H7 (cell line): ENCODE data around the gene TGFA. TPM values are rescaled to one million over a fixed set of nuclear protein-coding genes. Genes with fewer than 3 reads are reported as not detected.

Experiments
- DNase-seq: peaks from one replicate; pipeline ENCODE4 v3.0.0; 2012
- H3K27me3 ChIP-seq: 2 replicates; pipeline ENCODE4 v1.6.0; 2011; ENCODE audit warnings: mild to moderate bottlenecking, low read length; ENCODE audit not compliant: control insufficient read depth, insufficient read depth
- H3K36me3 ChIP-seq: replicated peaks from 2 replicates; pipeline ENCODE4 v1.5.1; 2011; ENCODE audit warnings: low read length; ENCODE audit not compliant: control insufficient read depth, insufficient read depth
- H3K4me3 ChIP-seq: 2 replicates; pipeline ENCODE4 v1.5.1; 2011; ENCODE audit warnings: low read depth, mild to moderate bottlenecking, control low read depth, low read length, moderate library complexity; ENCODE audit not compliant: insufficient read depth
- total RNA-seq: library from RNA; depleted of rRNA; stranded (reverse); fragments of >200 nt; shearing (Covaris generic); gene quantifications from 2 replicates; pipeline ENCODE4 v1.2.3, GENCODE V29; 2014

TGFA gene
- total RNA-seq, 1 experiment from 2014 or later: 0.87 TPM

DNA sequence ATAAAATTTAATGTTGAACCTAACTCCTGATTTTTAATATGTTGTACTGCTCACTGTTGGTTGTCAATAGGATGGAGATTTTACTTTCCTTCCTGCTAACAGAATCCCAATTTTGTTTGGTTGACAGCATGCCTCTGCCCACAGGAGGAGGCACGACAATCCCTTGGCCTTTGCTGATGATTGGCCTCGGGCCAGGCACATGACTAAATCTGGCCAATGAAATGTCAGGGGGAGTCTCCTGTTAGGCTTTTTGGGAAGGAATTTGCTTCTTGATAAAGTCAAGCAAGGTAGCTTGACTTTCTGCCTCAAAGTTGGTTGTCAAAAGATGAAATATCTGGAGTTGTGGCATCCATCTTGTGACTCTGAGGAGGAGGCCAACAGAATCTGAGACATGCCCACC lies 6.8 kb upstream of the TGFA start:
- no peak overlapping the region for H3K4me3 ChIP-seq
- no peaks in the 10 kb centered on the region for H3K36me3 ChIP-seq
- no peak for DNase-seq
- no peaks in the 10 kb centered on the region; the same call in 1 of the 2 replicates for H3K27me3 ChIP-seq

DNA sequence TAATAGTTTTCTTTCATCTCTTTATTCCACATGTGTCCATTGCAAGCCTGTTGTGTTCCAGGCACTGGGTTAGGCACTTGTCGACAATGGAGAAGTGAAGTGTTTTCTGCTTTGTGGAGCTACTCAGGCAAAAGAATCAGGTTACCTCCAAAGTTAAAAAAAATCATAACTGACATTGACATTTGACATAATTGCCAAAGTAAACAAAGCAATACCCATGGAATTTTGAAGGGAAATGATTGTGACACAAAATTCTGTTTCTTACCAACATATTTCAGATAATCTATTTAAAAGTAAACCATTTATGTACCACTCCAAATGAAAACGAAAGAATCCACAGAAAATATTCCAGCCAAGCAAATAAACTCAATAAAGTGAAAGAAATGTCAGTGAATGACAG lies 6.4 kb upstream of the TGFA start:
- no peak for DNase-seq
- no peaks in the 10 kb centered on the region for H3K36me3 ChIP-seq
- H3K4me3 ChIP-seq: no peak overlapping the region
- H3K27me3 ChIP-seq: peaks cover 3% of the 10 kb centered on the region

GRCh38 chr2:70558195-70558808 lies 4.7 kb upstream of the TGFA start:
- no peaks in the 10 kb centered on the region for H3K36me3 ChIP-seq
- DNase-seq: no peak
- peaks cover 8% of the 10 kb centered on the region for H3K27me3 ChIP-seq
- H3K4me3 ChIP-seq: no peak overlapping the region

DNA sequence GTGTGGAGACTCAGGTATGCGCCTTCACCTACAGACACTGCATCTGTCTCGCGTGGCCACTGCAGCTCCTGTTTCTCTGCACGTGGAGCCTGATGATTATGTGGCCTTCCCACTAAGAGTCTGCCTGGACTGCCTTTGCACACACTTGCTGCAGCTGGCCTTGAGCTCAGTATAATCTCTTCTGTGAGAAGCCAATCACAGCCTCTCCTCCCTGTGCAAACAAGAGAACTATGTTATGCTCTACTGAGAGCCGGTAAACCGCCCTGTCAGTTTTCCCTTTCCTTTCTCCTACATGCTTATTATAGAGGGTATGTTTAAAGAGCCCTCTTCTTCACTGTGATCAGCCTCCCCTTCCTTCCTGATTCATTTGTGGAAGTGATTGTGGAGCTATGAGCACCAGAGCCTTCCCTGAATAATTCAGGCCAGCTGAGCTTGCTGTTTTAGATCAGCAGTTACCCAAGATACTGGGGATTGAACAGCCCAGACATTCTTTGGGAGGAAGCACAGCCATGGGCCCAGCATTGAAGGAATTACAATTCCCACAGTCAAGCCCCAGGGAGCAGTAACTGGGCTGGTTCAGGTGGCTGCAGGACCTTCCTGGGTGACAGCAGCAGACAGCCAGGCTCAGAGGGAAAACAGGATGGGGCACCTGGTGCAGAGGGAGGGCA lies 3.7 kb upstream of the TGFA start:
- no peak overlapping the region for H3K4me3 ChIP-seq
- DNase-seq: no peak
- H3K36me3 ChIP-seq: no peaks in the 10 kb centered on the region
- H3K27me3 ChIP-seq: peaks cover 18% of the 10 kb centered on the region

- Histone ChIP-seq H3K36me3 (no peaks in the 10 kb centered on the region), H3K27me3 (peaks cover 25% of the 10 kb centered on the region), H3K4me3 (no peak overlapping the region)
- no peak for DNase-seq
These were observed 3.0 kb upstream of the TGFA start for GRCh38 chr2:70556608-70557007.

DNA sequence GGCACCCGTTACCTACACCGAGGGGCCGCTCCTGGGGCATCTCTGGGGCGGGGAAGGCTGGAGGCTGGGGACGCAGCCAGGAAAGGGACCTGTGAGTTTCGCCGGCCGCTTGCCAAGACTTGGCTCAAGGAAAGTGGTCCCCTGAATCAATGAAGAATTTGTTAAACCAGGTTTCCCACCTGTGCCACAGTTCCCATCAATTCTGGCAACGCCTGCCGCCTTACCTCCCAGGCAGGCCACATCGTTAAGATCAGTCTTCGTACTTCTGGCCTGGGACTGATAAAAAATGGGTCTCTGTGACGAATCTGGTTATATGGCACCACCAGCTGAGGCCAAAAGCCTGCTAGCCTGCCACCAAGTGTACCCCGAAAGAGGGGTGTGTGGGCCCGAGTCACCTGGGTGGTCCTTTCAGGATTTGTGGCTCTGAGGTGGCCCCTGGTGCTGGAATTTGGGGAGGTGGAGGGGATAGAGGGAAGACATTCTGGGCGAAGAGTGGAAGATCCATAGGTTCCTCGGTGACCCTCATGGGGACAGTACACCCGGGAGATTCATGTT lies 789 bp upstream of the TGFA start:
- Histone ChIP-seq H3K27me3 (peaks cover 36% of the 10 kb centered on the region), H3K4me3 (peak overlapping the region; percentile 63), H3K36me3 (no peaks in the 10 kb centered on the region)
- DNase-seq: peak; percentile 31

DNA sequence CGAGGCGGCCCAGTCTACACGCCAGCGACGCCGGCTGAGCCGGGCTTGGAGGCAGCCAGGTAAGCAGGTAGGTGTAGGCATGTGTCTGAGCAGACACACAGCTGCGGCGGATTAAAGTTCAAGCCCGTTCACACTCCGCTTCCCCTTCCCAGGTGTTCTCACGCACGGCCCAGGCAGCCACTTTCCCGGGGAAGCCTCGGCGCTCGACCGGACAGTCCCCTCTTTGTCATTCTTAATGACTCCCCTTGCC lies 367 bp downstream of the TGFA start:
- DNase-seq: peak; percentile 69
- H3K27me3 ChIP-seq: peaks cover 36% of the 10 kb centered on the region
- no peaks in the 10 kb centered on the region for H3K36me3 ChIP-seq
- peak overlapping the region; percentile 63 for H3K4me3 ChIP-seq

- no peaks in the 10 kb centered on the region for H3K36me3 ChIP-seq
- peaks cover 36% of the 10 kb centered on the region for H3K27me3 ChIP-seq
- DNase-seq: peak; percentile 51
- peak overlapping the region; percentile 63 for H3K4me3 ChIP-seq
These were observed 909 bp downstream of the TGFA start for GRCh38 chr2:70552501-70553333.

- H3K36me3 ChIP-seq: no peaks in the 10 kb centered on the region
- no peak overlapping the region for H3K4me3 ChIP-seq
- no peak for DNase-seq
- peaks cover 36% of the 10 kb centered on the region for H3K27me3 ChIP-seq
These were observed 2.5 kb downstream of the TGFA start for GRCh38 chr2:70551167-70551566.

- DNase-seq: no peak
- H3K36me3 ChIP-seq: no peaks in the 10 kb centered on the region
- no peak overlapping the region for H3K4me3 ChIP-seq
- peaks cover 32% of the 10 kb centered on the region for H3K27me3 ChIP-seq
These were observed 3.7 kb downstream of the TGFA start for GRCh38 chr2:70549962-70550361.

GRCh38 chr2:70549064-70549710 lies 4.4 kb downstream of the TGFA start:
- Histone ChIP-seq H3K36me3 (no peaks in the 10 kb centered on the region), H3K4me3 (no peak overlapping the region), H3K27me3 (peaks cover 32% of the 10 kb centered on the region)
- DNase-seq: no peak

- Histone ChIP-seq H3K4me3 (no peak overlapping the region), H3K36me3 (no peaks in the 10 kb centered on the region), H3K27me3 (peaks cover 28% of the 10 kb centered on the region)
- DNase-seq: no peak
These were observed 5.4 kb downstream of the TGFA start for GRCh38 chr2:70548233-70548632.

GRCh38 chr2:70546885-70547284 lies 6.7 kb downstream of the TGFA start:
- H3K36me3 ChIP-seq: no peaks in the 10 kb centered on the region
- no peak overlapping the region for H3K4me3 ChIP-seq
- peaks cover 14% of the 10 kb centered on the region for H3K27me3 ChIP-seq
- no peak for DNase-seq

DNA sequence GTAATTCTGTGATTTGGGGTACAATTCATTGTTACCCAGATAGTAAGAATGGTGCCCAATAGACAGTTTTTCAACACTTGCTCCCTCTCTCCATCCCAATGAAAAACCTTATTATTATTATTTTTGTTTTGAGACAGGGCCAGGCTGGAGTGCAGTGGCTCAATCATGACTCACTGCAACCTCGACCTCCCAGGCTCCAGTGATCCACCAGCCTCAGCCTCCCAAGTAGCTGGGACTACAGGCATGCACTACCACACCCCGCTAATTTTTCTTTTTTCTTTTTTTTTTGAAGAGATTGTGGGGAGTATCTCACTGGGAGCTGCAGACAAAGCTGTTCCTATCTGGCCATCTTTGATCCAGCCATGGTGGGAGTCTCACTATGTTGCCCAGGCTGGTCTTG lies 7.2 kb downstream of the TGFA start:
- Histone ChIP-seq H3K4me3 (no peak overlapping the region), H3K27me3 (peaks cover 9% of the 10 kb centered on the region), H3K36me3 (no peaks in the 10 kb centered on the region)
- no peak for DNase-seq
